Gastroesophageal sphincter (tissue), 4 donors: ENCODE measurements around the gene PLEKHG5. TPM values are rescaled to one million over a fixed set of nuclear protein-coding genes. Genes with fewer than 3 reads are reported as not detected.
"Not testable (repeated sequence)": the region's sequence is repeated elsewhere in the genome, so short reads cannot be mapped to it uniquely, and the experiment has no call there.

Source experiments
- ATAC-seq: fragments of 150-250 bp; one replicate; pipeline ENCODE4 v1.9.1; 2016; ENCODE audit warnings: mild to moderate bottlenecking, moderate library complexity
- H3K27ac ChIP-seq, 4 donors: fragments of 200-600 bp; sonication (generic) in 3 of 4; 1 replicate in 3 of 4; 2 replicates in 1 of 4; pipeline ENCODE4 v1.5.1; 2016 to 2019
- H3K27me3 ChIP-seq: fragments of 200-600 bp; sonication (generic); one replicate; pipeline ENCODE4 v1.5.1; 2019
- H3K36me3 ChIP-seq, 2 donors: fragments of 200-600 bp; sonication (generic); one replicate each; pipeline ENCODE4 v1.5.1; 2019; ENCODE audit warnings: control low read depth in 1 of 2
- H3K4me1 ChIP-seq, 3 donors: fragments of 200-600 bp; sonication (generic); 1 replicate in 2 of 3; 2 replicates in 1 of 3; pipeline ENCODE4 v1.5.1; 2016 to 2019; ENCODE audit warnings: control low read depth in 2 of 3
- H3K4me3 ChIP-seq, 2 donors: fragments of 200-600 bp; sonication (generic); one replicate each; pipeline ENCODE4 v1.5.1; 2019; ENCODE audit warnings: mild to moderate bottlenecking in 1 of 2, moderate library complexity in 1 of 2
- H3K9me3 ChIP-seq, 3 donors: fragments of 200-600 bp; sonication (generic); one replicate each; pipeline ENCODE4 v1.5.1; 2017 to 2019; ENCODE audit warnings: control low read depth in 2 of 3
- CTCF ChIP-seq, 4 experiments: fragments of 200-600 bp in 2 of 4; fragments of 450-650 bp in 2 of 4; sonication (generic) in 1 of 4; IDR thresholded peaks; one replicate each; pipeline ENCODE4 v1.5.1; 2017 to 2019; ENCODE audit warnings: antibody characterized with exemption in 4 of 4, mild to moderate bottlenecking in 2 of 4, moderate library complexity in 2 of 4
- EP300 ChIP-seq: sonication (generic); formaldehyde crosslinking; IDR thresholded peaks from one replicate; pipeline ENCODE4 v1.6.1; 2017; ENCODE audit warnings: antibody characterized with exemption, mild to moderate bottlenecking
- POLR2A ChIP-seq, 2 donors: fragments of 450-650 bp; IDR thresholded peaks; one replicate each; pipeline ENCODE4 v1.6.1; 2017; ENCODE audit warnings: antibody characterized with exemption in 2 of 2, mild to moderate bottlenecking in 2 of 2, moderate library complexity in 1 of 2
- POLR2AphosphoS5 ChIP-seq: sonication (generic); formaldehyde crosslinking; IDR thresholded peaks from one replicate; pipeline ENCODE4 v1.6.1; 2017; ENCODE audit warnings: antibody characterized with exemption
- WGBS, 2 donors: methylation state at CpG; one replicate each; pipeline ENCODE4 v1.1.5; 2018; ENCODE audit warnings: low coverage in 1 of 2; 5-methylcytosine and 5-hydroxymethylcytosine counted together
- total RNA-seq, 4 donors: library from RNA; depleted of rRNA; stranded (reverse); fragments of >200 nt; gene quantifications; one replicate each; pipeline ENCODE4 v1.1.0, GENCODE V29; 2016

The PLEKHG5 gene
- total RNA-seq, 4 donors from 2014 or later, result 8.6 to 14.0 (median 11.4) TPM

GRCh38 chr1:6495540-6496364 is 4.3 kb upstream of the PLEKHG5 start:
- Histone ChIP-seq H3K27me3 (no peaks in the 10 kb centered on the region), H3K36me3 (no peaks in the 10 kb centered on the region), H3K4me1 (peaks cover 0 to 47% (median 22%) of the 10 kb centered on the region in 3 donors), H3K27ac (peak overlapping the region in 3 of 4 donors; percentile 62 to 74 (median 68)), H3K9me3 (no peaks in the 10 kb centered on the region), H3K4me3 (peak overlapping the region in 1 of 2 donors; percentile 70)
- ATAC-seq, result no peak
- TF ChIP-seq POLR2AphosphoS5, result no peak
- TF ChIP-seq CTCF (IDR thresholded peaks at IDR 0.05), result no peak
- no peak for TF ChIP-seq POLR2A (IDR thresholded peaks at IDR 0.05)
- TF ChIP-seq EP300, result no peak
- 82 to 85% methylated on average over 5 to 7 of the region's 14 CpGs for WGBS, 2 donors

GRCh38 chr1:6495041-6495441 is 3.6 kb upstream of the PLEKHG5 start:
- 0% methylated on average over 1 of the region's 13 CpGs; no CpG with 5 or more reads in 1 of the 2 donors for WGBS, 2 donors
- no peak overlapping the region for H3K4me3 ChIP-seq
- no peak overlapping the region for H3K27ac ChIP-seq

GRCh38 chr1:6494627-6495026 is 3.2 kb upstream of the PLEKHG5 start:
- no peaks in the 10 kb centered on the region for H3K9me3 ChIP-seq
- H3K36me3 ChIP-seq, result no peaks in the 10 kb centered on the region
- WGBS, 2 donors, result 100% methylated on average over 1 to 3 of the region's 4 CpGs
- TF ChIP-seq CTCF (IDR thresholded peaks at IDR 0.05), result no peak
- no peak for TF ChIP-seq POLR2AphosphoS5
- no peak for TF ChIP-seq POLR2A (IDR thresholded peaks at IDR 0.05)
- no peak for TF ChIP-seq EP300
- peaks cover 0 to 58% (median 29%) of the 10 kb centered on the region in 3 donors for H3K4me1 ChIP-seq
- H3K27me3 ChIP-seq, result no peaks in the 10 kb centered on the region
- H3K27ac ChIP-seq, result no peak overlapping the region
- no peak overlapping the region for H3K4me3 ChIP-seq
- ATAC-seq, result no peak

More at GRCh38 chr1:6495041-6495441, 3.6 kb upstream of the PLEKHG5 start:
- Histone ChIP-seq H3K36me3 (no peaks in the 10 kb centered on the region), H3K9me3 (no peaks in the 10 kb centered on the region), H3K4me1 (peaks cover 0 to 54% (median 28%) of the 10 kb centered on the region in 3 donors), H3K27me3 (no peaks in the 10 kb centered on the region)
- ATAC-seq, result no peak
- no peak for TF ChIP-seq EP300

- H3K36me3 ChIP-seq, H3K27me3 ChIP-seq, H3K4me3 ChIP-seq, H3K27ac ChIP-seq, H3K9me3 ChIP-seq, ATAC-seq: not testable (repeated sequence)
- 92 to 96% methylated on average over 2 to 3 of the region's 4 CpGs for WGBS, 2 donors
- peaks cover 0 to 63% (median 29%) of the 10 kb centered on the region in 3 donors for H3K4me1 ChIP-seq
Observed at GRCh38 chr1:6493834-6494223, 2.4 kb upstream of the PLEKHG5 start.

GRCh38 chr1:6491966-6492365 is 499 bp upstream of the PLEKHG5 start:
- peaks cover 12% of the 10 kb centered on the region for H3K27me3 ChIP-seq
- no peak for TF ChIP-seq EP300
- TF ChIP-seq CTCF (IDR thresholded peaks at IDR 0.05), result no peak
- no peak for TF ChIP-seq POLR2A (IDR thresholded peaks at IDR 0.05)
- TF ChIP-seq POLR2AphosphoS5, result no peak
- ATAC-seq, result no peak
- H3K4me1 ChIP-seq, result peaks cover 0 to 48% (median 21%) of the 10 kb centered on the region in 3 donors
- H3K27ac ChIP-seq, result peak overlapping the region in 3 of 4 donors; percentile 51 to 83 (median 77)
- H3K4me3 ChIP-seq, result no peak overlapping the region
- 60% methylated on average over 2 of the region's 10 CpGs; no CpG with 5 or more reads in 1 of the 2 donors for WGBS, 2 donors
- H3K36me3 ChIP-seq, result no peaks in the 10 kb centered on the region
- no peaks in the 10 kb centered on the region for H3K9me3 ChIP-seq

- no peak for ATAC-seq
- Histone ChIP-seq H3K4me3 (peak overlapping the region; percentile 39 to 70), H3K27me3 (peaks cover 16% of the 10 kb centered on the region), H3K9me3 (no peaks in the 10 kb centered on the region), H3K4me1 (peaks cover 0 to 48% (median 19%) of the 10 kb centered on the region in 3 donors), H3K36me3 (no peaks in the 10 kb centered on the region), H3K27ac (peak overlapping the region in 3 of 4 donors; percentile 77 to 83 (median 82))
- 38% methylated on average over 4 to 5 of the region's 6 CpGs for WGBS, 2 donors
- no peak for TF ChIP-seq POLR2A (IDR thresholded peaks at IDR 0.05)
- TF ChIP-seq CTCF (IDR thresholded peaks at IDR 0.05), result no peak
- no peak for TF ChIP-seq POLR2AphosphoS5
- no peak for TF ChIP-seq EP300
Observed at GRCh38 chr1:6491081-6491449, 402 bp downstream of the PLEKHG5 start.
